ENCODE results near the gene CTNNA2.

Gene CTNNA2

GRCh38 chr2:80417737-80418136, 904.9 kb downstream of the CTNNA2 start:
- Histone ChIP-seq H3K79me1 (ENCODE audit: low read length) (no peaks in the 10 kb centered on the region), H3K79me2 (ENCODE audit: control insufficient read depth, insufficient read depth, low read length, poor library complexity) (no peaks in the 10 kb centered on the region), H3K4me3 (ENCODE audit: low read depth, low read length) (no peak overlapping the region), H3K4me1 (ENCODE audit: control insufficient read depth in 1 of 2, insufficient read depth in 2 of 2, low read length in 2 of 2) (no peaks in the 10 kb centered on the region), H3K4ac (ENCODE audit: low read depth, low read length) (no peak overlapping the region), H2BK5ac (ENCODE audit: low read depth, low read length, poor library complexity) (no peak overlapping the region), H3K14ac (ENCODE audit: low read length) (no peak overlapping the region), H3K4me2 (ENCODE audit: low read length) (no peak overlapping the region), H3K36me3 (ENCODE audit: control insufficient read depth in 1 of 2, insufficient read depth in 2 of 2, low read length in 2 of 2) (no peaks in the 10 kb centered on the region), H3K9ac (ENCODE audit: low read length) (no peak overlapping the region), H4K91ac (ENCODE audit: low read depth, low read length) (no peak overlapping the region), H2BK12ac (ENCODE audit: low read length) (no peak overlapping the region), H3K23ac (ENCODE audit: low read length) (no peak overlapping the region), H2BK120ac (ENCODE audit: insufficient read depth, low read length, poor library complexity) (no peak overlapping the region), H3K27me3 (ENCODE audit: insufficient read depth, low read length) (no peaks in the 10 kb centered on the region), H4K8ac (ENCODE audit: low read depth, low read length) (no peak overlapping the region), H3K18ac (ENCODE audit: low read length) (no peak overlapping the region), H3K27ac (ENCODE audit: low read depth, low read length) (no peak overlapping the region), H4K12ac (ENCODE audit: low read depth, low read length) (no peak overlapping the region), H2AK5ac (ENCODE audit: low read length) (no peak overlapping the region), H3K9me3 (ENCODE audit: insufficient read depth, low read depth, low read length) (no peaks in the 10 kb centered on the region), H2AFZ (ENCODE audit: insufficient read depth, low read length, poor library complexity) (no peak overlapping the region)
- no CpG with 5 or more reads among the region's 1 CpG for WGBS (ENCODE audit: extremely low coverage, insufficient coverage, insufficient read length)
- DNase-seq = no peak

GRCh38 chr2:80420530-80421208, 907.8 kb downstream of the CTNNA2 start:
- Histone ChIP-seq H2BK120ac (ENCODE audit: insufficient read depth, low read length, poor library complexity) (no peak overlapping the region), H2BK12ac (ENCODE audit: low read length) (no peak overlapping the region), H3K4ac (ENCODE audit: low read depth, low read length) (no peak overlapping the region), H3K14ac (ENCODE audit: low read length) (no peak overlapping the region), H3K4me1 (ENCODE audit: control insufficient read depth in 1 of 2, insufficient read depth in 2 of 2, low read length in 2 of 2) (no peaks in the 10 kb centered on the region), H3K27me3 (ENCODE audit: insufficient read depth, low read length) (no peaks in the 10 kb centered on the region), H2AFZ (ENCODE audit: insufficient read depth, low read length, poor library complexity) (no peak overlapping the region), H4K8ac (ENCODE audit: low read depth, low read length) (no peak overlapping the region), H4K91ac (ENCODE audit: low read depth, low read length) (no peak overlapping the region), H3K4me2 (ENCODE audit: low read length) (no peak overlapping the region), H3K4me3 (ENCODE audit: low read depth, low read length) (no peak overlapping the region), H4K12ac (ENCODE audit: low read depth, low read length) (no peak overlapping the region), H2AK5ac (ENCODE audit: low read length) (no peak overlapping the region), H3K27ac (ENCODE audit: low read depth, low read length) (no peak overlapping the region), H3K18ac (ENCODE audit: low read length) (no peak overlapping the region), H3K9me3 (ENCODE audit: insufficient read depth, low read depth, low read length) (no peaks in the 10 kb centered on the region), H3K23ac (ENCODE audit: low read length) (no peak overlapping the region), H3K79me2 (ENCODE audit: control insufficient read depth, insufficient read depth, low read length, poor library complexity) (no peaks in the 10 kb centered on the region), H3K9ac (ENCODE audit: low read length) (no peak overlapping the region), H2BK5ac (ENCODE audit: low read depth, low read length, poor library complexity) (no peak overlapping the region), H3K36me3 (ENCODE audit: control insufficient read depth in 1 of 2, insufficient read depth in 2 of 2, low read length in 2 of 2) (no peaks in the 10 kb centered on the region), H3K79me1 (ENCODE audit: low read length) (no peaks in the 10 kb centered on the region)
- 100% methylated on average over 1 of the region's 6 CpGs for WGBS (ENCODE audit: extremely low coverage, insufficient coverage, insufficient read length)
- DNase-seq = no peak

GRCh38 chr2:80429251-80429650, 916.4 kb downstream of the CTNNA2 start:
- Histone ChIP-seq H3K4me1 (ENCODE audit: control insufficient read depth in 1 of 2, insufficient read depth in 2 of 2, low read length in 2 of 2) (no peaks in the 10 kb centered on the region), H3K79me1 (ENCODE audit: low read length) (no peaks in the 10 kb centered on the region), H2BK120ac (ENCODE audit: insufficient read depth, low read length, poor library complexity) (no peak overlapping the region), H3K79me2 (ENCODE audit: control insufficient read depth, insufficient read depth, low read length, poor library complexity) (no peaks in the 10 kb centered on the region), H3K18ac (ENCODE audit: low read length) (no peak overlapping the region), H3K27me3 (ENCODE audit: insufficient read depth, low read length) (no peaks in the 10 kb centered on the region), H2BK12ac (ENCODE audit: low read length) (no peak overlapping the region), H4K12ac (ENCODE audit: low read depth, low read length) (no peak overlapping the region), H3K23ac (ENCODE audit: low read length) (no peak overlapping the region), H4K91ac (ENCODE audit: low read depth, low read length) (no peak overlapping the region), H3K36me3 (ENCODE audit: control insufficient read depth in 1 of 2, insufficient read depth in 2 of 2, low read length in 2 of 2) (no peaks in the 10 kb centered on the region), H2AFZ (ENCODE audit: insufficient read depth, low read length, poor library complexity) (no peak overlapping the region), H3K9ac (ENCODE audit: low read length) (no peak overlapping the region), H3K4me2 (ENCODE audit: low read length) (no peak overlapping the region), H3K9me3 (ENCODE audit: insufficient read depth, low read depth, low read length) (no peaks in the 10 kb centered on the region), H4K8ac (ENCODE audit: low read depth, low read length) (no peak overlapping the region), H3K4me3 (ENCODE audit: low read depth, low read length) (no peak overlapping the region), H3K27ac (ENCODE audit: low read depth, low read length) (no peak overlapping the region), H2AK5ac (ENCODE audit: low read length) (no peak overlapping the region), H3K4ac (ENCODE audit: low read depth, low read length) (no peak overlapping the region), H2BK5ac (ENCODE audit: low read depth, low read length, poor library complexity) (no peak overlapping the region), H3K14ac (ENCODE audit: low read length) (no peak overlapping the region)
- WGBS (ENCODE audit: extremely low coverage, insufficient coverage, insufficient read length) = no CpG with 5 or more reads among the region's 2 CpGs
- DNase-seq = no peak

GRCh38 chr2:80437959-80438358, 925.1 kb downstream of the CTNNA2 start:
- H4K91ac ChIP-seq (ENCODE audit: low read depth, low read length) = no peak overlapping the region
- no peak overlapping the region for H3K4me2 ChIP-seq (ENCODE audit: low read length)
- H3K79me2 ChIP-seq (ENCODE audit: control insufficient read depth, insufficient read depth, low read length, poor library complexity) = no peaks in the 10 kb centered on the region
- H4K8ac ChIP-seq (ENCODE audit: low read depth, low read length) = no peak overlapping the region
- no peak overlapping the region for H3K4ac ChIP-seq (ENCODE audit: low read depth, low read length)
- H3K14ac ChIP-seq (ENCODE audit: low read length) = no peak overlapping the region
- no peak overlapping the region for H2AFZ ChIP-seq (ENCODE audit: insufficient read depth, low read length, poor library complexity)
- H3K23ac ChIP-seq (ENCODE audit: low read length) = no peak overlapping the region
- no peak overlapping the region for H3K4me3 ChIP-seq (ENCODE audit: low read depth, low read length)
- no peak overlapping the region for H3K9ac ChIP-seq (ENCODE audit: low read length)
- H3K9me3 ChIP-seq (ENCODE audit: insufficient read depth, low read depth, low read length) = peaks cover 2% of the 10 kb centered on the region
- no peak overlapping the region for H2AK5ac ChIP-seq (ENCODE audit: low read length)
- H3K27me3 ChIP-seq (ENCODE audit: insufficient read depth, low read length) = no peaks in the 10 kb centered on the region
- no peaks in the 10 kb centered on the region for H3K36me3 ChIP-seq (ENCODE audit: control insufficient read depth in 1 of 2, insufficient read depth in 2 of 2, low read length in 2 of 2)
- H3K27ac ChIP-seq (ENCODE audit: low read depth, low read length) = no peak overlapping the region
- no peak overlapping the region for H3K18ac ChIP-seq (ENCODE audit: low read length)
- H2BK12ac ChIP-seq (ENCODE audit: low read length) = no peak overlapping the region
- H2BK5ac ChIP-seq (ENCODE audit: low read depth, low read length, poor library complexity) = no peak overlapping the region
- no peaks in the 10 kb centered on the region for H3K79me1 ChIP-seq (ENCODE audit: low read length)
- no peak overlapping the region for H4K12ac ChIP-seq (ENCODE audit: low read depth, low read length)
- DNase-seq = no peak
- no CpG with 5 or more reads among the region's 5 CpGs for WGBS (ENCODE audit: extremely low coverage, insufficient coverage, insufficient read length)
- H2BK120ac ChIP-seq (ENCODE audit: insufficient read depth, low read length, poor library complexity) = no peak overlapping the region
- H3K4me1 ChIP-seq (ENCODE audit: control insufficient read depth in 1 of 2, insufficient read depth in 2 of 2, low read length in 2 of 2) = no peaks in the 10 kb centered on the region
